Calu3 (cell line): Measurements from ENCODE around the gene RNF217. TPM values are rescaled to one million over a fixed set of nuclear protein-coding genes. Genes with fewer than 3 reads are reported as not detected.
A peak's percentile ranks its signal among the peaks of the same experiment; 100 is the strongest.

Source experiments
- BruUV-seq: library from RNA; stranded (reverse); fragments of 400-500 nt; replicated peaks from 2 replicates; lab custom pipeline; 2021; lab: Mats Ljungman, UMichigan
- CTCF ChIA-PET: fragments of 300-600 bp; sonication (Branson Sonifier 250); formaldehyde crosslinking; loops from one replicate; lab custom pipeline; 2022; ENCODE audit warnings: antibody characterized with exemption; lab: Charles Lee
- DNase-seq: peaks from one replicate; pipeline ENCODE4 v3.0.0; 2022
- H3K27ac Mint-ChIP-seq: one replicate; pipeline ENCODE4 v1.8.0; 2022; ENCODE audit warnings: mixed read lengths; ENCODE audit not compliant: unreplicated experiment
- H3K27me3 Mint-ChIP-seq: one replicate; pipeline ENCODE4 v1.8.0; 2022; ENCODE audit warnings: mixed read lengths; ENCODE audit not compliant: unreplicated experiment
- H3K36me3 Mint-ChIP-seq: one replicate; pipeline ENCODE4 v1.8.0; 2022; ENCODE audit warnings: mild to moderate bottlenecking, moderate library complexity, mixed read lengths; ENCODE audit not compliant: insufficient read depth, unreplicated experiment
- H3K4me1 Mint-ChIP-seq: one replicate; pipeline ENCODE4 v1.8.0; 2022; ENCODE audit warnings: mild to moderate bottlenecking, low read depth, mixed read lengths; ENCODE audit not compliant: unreplicated experiment
- H3K4me3 Mint-ChIP-seq: one replicate; pipeline ENCODE4 v1.8.0; 2022; ENCODE audit warnings: mild to moderate bottlenecking, low read depth, moderate library complexity, mixed read lengths; ENCODE audit not compliant: unreplicated experiment
- H3K9me3 Mint-ChIP-seq: one replicate; pipeline ENCODE4 v1.8.0; 2022; ENCODE audit warnings: low read depth, mixed read lengths; ENCODE audit not compliant: unreplicated experiment
- CTCF ChIP-seq: fragments of 200-600 bp; IDR thresholded peaks from one replicate; pipeline ENCODE4 v1.8.0; 2022; ENCODE audit warnings: antibody characterized with exemption; ENCODE audit not compliant: unreplicated experiment
- intact Hi-C: fragments of 100-400 bp; cut with micrococcal nuclease; formaldehyde crosslinking; loops from one replicate; pipeline ENCODE4 v1.10.0; 2022; ENCODE audit not compliant: unreplicated experiment
- total RNA-seq: library from RNA; stranded (reverse); gene quantifications from 2 replicates; pipeline ENCODE4 v1.2.3, GENCODE V29; 2022

Gene RNF217
- total RNA-seq, 1 experiment from 2014 or later = 15.4 TPM

- peak; percentile 43 for DNase-seq
- intact Hi-C loops = loop anchor here (1.0 kb wide), 1 partner anchor 244 kb away; no protein-coding TSS in a partner anchor
- no peak overlapping the region for H3K4me3 Mint-ChIP-seq
Measured at GRCh38 chr6:125114248-125114858, 152.1 kb downstream of the RNF217 start.

GRCh38 chr6:125116170-125116569 lies 153.9 kb downstream of the RNF217 start:
- no peaks in the 10 kb centered on the region for H3K4me1 Mint-ChIP-seq
- H3K4me3 Mint-ChIP-seq = no peak overlapping the region
- CTCF ChIA-PET = no interaction called here
- H3K27ac Mint-ChIP-seq = no peak overlapping the region
- no peak for TF ChIP-seq CTCF
- peaks cover 6% of the 10 kb centered on the region for H3K9me3 Mint-ChIP-seq
- H3K27me3 Mint-ChIP-seq = no peaks in the 10 kb centered on the region
- BruUV-seq = no TSS peak
- DNase-seq = no peak
- intact Hi-C loops = no loop called here
- no peaks in the 10 kb centered on the region for H3K36me3 Mint-ChIP-seq

More at GRCh38 chr6:125114248-125114858, 152.1 kb downstream of the RNF217 start:
- Mint-ChIP-seq H3K27ac (no peak overlapping the region), H3K9me3 (peaks cover 11% of the 10 kb centered on the region), H3K36me3 (no peaks in the 10 kb centered on the region), H3K27me3 (no peaks in the 10 kb centered on the region), H3K4me1 (no peaks in the 10 kb centered on the region)
- peak; percentile 44 for TF ChIP-seq CTCF
- CTCF ChIA-PET = interaction anchor here (0.7 to 2.1 kb wide), 3 partner anchors 139 to 243 kb away, joined by 4 to 16 read pairs (median 10); partner anchors contain the start of gene RNF217
- BruUV-seq = no TSS peak

- no peak for TF ChIP-seq CTCF
- DNase-seq = no peak
- peaks cover 2% of the 10 kb centered on the region for H3K9me3 Mint-ChIP-seq
- no peak overlapping the region for H3K4me3 Mint-ChIP-seq
- H3K27me3 Mint-ChIP-seq = no peaks in the 10 kb centered on the region
- no TSS peak for BruUV-seq
- no peaks in the 10 kb centered on the region for H3K36me3 Mint-ChIP-seq
- no peaks in the 10 kb centered on the region for H3K4me1 Mint-ChIP-seq
- H3K27ac Mint-ChIP-seq = no peak overlapping the region
- intact Hi-C loops = no loop called here
- CTCF ChIA-PET = no interaction called here
Measured at GRCh38 chr6:125116710-125117109, 154.5 kb downstream of the RNF217 start.

GRCh38 chr6:125117818-125118217 lies 155.6 kb downstream of the RNF217 start:
- TF ChIP-seq CTCF = no peak
- no peak for DNase-seq
- Mint-ChIP-seq H3K36me3 (no peaks in the 10 kb centered on the region), H3K4me1 (no peaks in the 10 kb centered on the region), H3K9me3 (no peaks in the 10 kb centered on the region), H3K27ac (no peak overlapping the region), H3K27me3 (no peaks in the 10 kb centered on the region), H3K4me3 (no peak overlapping the region)
- intact Hi-C loops = no loop called here
- CTCF ChIA-PET = no interaction called here
- BruUV-seq = no TSS peak
